Measurements from ENCODE around the gene FDX2. TPM values are rescaled to one million over a fixed set of nuclear protein-coding genes. Genes with fewer than 3 reads are reported as not detected.
"Not testable (repeated sequence)": the region's sequence is repeated elsewhere in the genome, so short reads cannot be mapped to it uniquely, and the experiment has no call there.

The FDX2 gene
- total RNA-seq, 4 donors from 2014 or later, result 6.1 to 28.9 (median 8.4) TPM; not detected in 1

- Histone ChIP-seq H3K4me3 (no peak overlapping the region), H3K9me3 (no peaks in the 10 kb centered on the region), H3K27me3 (peaks cover 28% of the 10 kb centered on the region), H3K36me3 (no peaks in the 10 kb centered on the region), H3K4me1 (peaks cover 8 to 25% (median 21%) of the 10 kb centered on the region in 4 donors), H3K27ac (no peak overlapping the region)
- in situ Hi-C loops (cut with MboI; ENCODE audit: low pct_ligation_motif_present in 1 of 4, low pct_unique_long_range_greater_than_20kb in 1 of 4, low sequenced_read_pairs in 3 of 4) (no loop called here), intact Hi-C loops (cut with DNase I; ENCODE audit: low total_unique reads) (no loop called here)
- no peak for DNase-seq
- TF ChIP-seq POLR2AphosphoS5 (IDR thresholded peaks at IDR 0.05) (no peak), POLR2A (IDR thresholded peaks at IDR 0.05) (no peak), CTCF (IDR thresholded peaks at IDR 0.05) (no peak), EP300 (IDR thresholded peaks at IDR 0.05; ENCODE audit: low read depth) (no peak)
- WGBS, 2 donors (ENCODE audit: low coverage in 1 of 2), result 91% methylated on average over 33 of the region's 34 CpGs; no CpG with 5 or more reads in 1 of the 2 donors
Measured at GRCh38 chr19:10284065-10284959, 31.5 kb downstream of the FDX2 start.

GRCh38 chr19:10283301-10284064 lies 32.3 kb downstream of the FDX2 start:
- no peaks in the 10 kb centered on the region for H3K9me3 ChIP-seq
- intact Hi-C loops (cut with DNase I; ENCODE audit: low total_unique reads) (no loop called here), in situ Hi-C loops (cut with MboI; ENCODE audit: low pct_ligation_motif_present in 1 of 4, low pct_unique_long_range_greater_than_20kb in 1 of 4, low sequenced_read_pairs in 3 of 4) (no loop called here)
- TF ChIP-seq CTCF (IDR thresholded peaks at IDR 0.05), result no peak
- no peak overlapping the region for H3K4me3 ChIP-seq
- H3K27ac ChIP-seq, result no peak overlapping the region
- H3K4me1 ChIP-seq, result peaks cover under 1 to 17% (median 12%) of the 10 kb centered on the region in 4 donors
- no peaks in the 10 kb centered on the region for H3K36me3 ChIP-seq
- DNase-seq, result no peak
- H3K27me3 ChIP-seq, result peaks cover 20% of the 10 kb centered on the region
- 60 to 79% methylated on average over 1 to 22 of the region's 23 CpGs for WGBS, 2 donors (ENCODE audit: low coverage in 1 of 2)

- H3K27ac ChIP-seq; DNase-seq; H3K4me1 ChIP-seq; H3K9me3 ChIP-seq; H3K27me3 ChIP-seq; intact Hi-C loops (cut with DNase I; ENCODE audit: low total_unique reads); H3K36me3 ChIP-seq; in situ Hi-C loops (cut with MboI; ENCODE audit: low pct_ligation_motif_present in 1 of 4, low pct_unique_long_range_greater_than_20kb in 1 of 4, low sequenced_read_pairs in 3 of 4); H3K4me3 ChIP-seq: not testable (repeated sequence)
- 92 to 100% methylated on average over 2 to 5 of the region's 5 CpGs for WGBS, 2 donors (ENCODE audit: low coverage in 1 of 2)
Measured at GRCh38 chr19:10282043-10282442, 33.8 kb downstream of the FDX2 start.

- intact Hi-C loops (cut with DNase I; ENCODE audit: low total_unique reads) (no loop called here), in situ Hi-C loops (cut with MboI; ENCODE audit: low pct_ligation_motif_present in 1 of 4, low pct_unique_long_range_greater_than_20kb in 1 of 4, low sequenced_read_pairs in 3 of 4) (no loop called here)
- no peak overlapping the region for H3K4me3 ChIP-seq
- H3K36me3 ChIP-seq, result no peaks in the 10 kb centered on the region
- no peaks in the 10 kb centered on the region for H3K4me1 ChIP-seq
- no peaks in the 10 kb centered on the region for H3K9me3 ChIP-seq
- no peak for TF ChIP-seq POLR2AphosphoS5 (IDR thresholded peaks at IDR 0.05)
- no peak for TF ChIP-seq CTCF (IDR thresholded peaks at IDR 0.05)
- no peak for TF ChIP-seq POLR2A (IDR thresholded peaks at IDR 0.05)
- TF ChIP-seq EP300 (IDR thresholded peaks at IDR 0.05; ENCODE audit: low read depth), result no peak
- no peak overlapping the region for H3K27ac ChIP-seq
- no peak for DNase-seq
- WGBS, 2 donors (ENCODE audit: low coverage in 1 of 2), result 60 to 78% methylated on average over 1 to 5 of the region's 5 CpGs
- no peaks in the 10 kb centered on the region for H3K27me3 ChIP-seq
Measured at GRCh38 chr19:10279737-10280442, 35.9 kb downstream of the FDX2 start.
